OCI-LY7 (cell line): ENCODE results near the gene PLCZ1. TPM values are rescaled to one million over a fixed set of nuclear protein-coding genes. Genes with fewer than 3 reads are reported as not detected.

Source experiments
- BruUV-seq: library from RNA; stranded (reverse); fragments of 400-500 nt; replicated peaks from 2 replicates; lab custom pipeline; 2021; lab: Mats Ljungman, UMichigan
- CTCF ChIA-PET: fragments of 300-600 bp; sonication (Branson Sonifier 250); formaldehyde crosslinking; loops from one replicate; lab custom pipeline; 2022; ENCODE audit warnings: antibody characterized with exemption; ENCODE audit not compliant: unreplicated experiment; lab: Charles Lee
- POLR2A ChIA-PET: fragments of 300-600 bp; sonication (Branson Sonifier 250); formaldehyde crosslinking; loops from one replicate; lab custom pipeline; 2022; ENCODE audit warnings: antibody characterized with exemption; lab: Charles Lee
- DNase-seq: peaks from one replicate; pipeline ENCODE4 v3.0.0-alpha.2; 2015; ENCODE audit warnings: low spot score
- H2AFZ ChIP-seq: fragments of 200-600 bp; sonication (generic), shearing (Covaris generic); 2 replicates; pipeline ENCODE4 v1.6.1; 2014; ENCODE audit warnings: mild to moderate bottlenecking, antibody characterized with exemption, low read length, moderate library complexity
- H3K27ac ChIP-seq: fragments of 200-600 bp; sonication (generic); 2 replicates; pipeline ENCODE4 v1.5.1; 2014; ENCODE audit warnings: mixed run types, low read depth, mild to moderate bottlenecking, moderate library complexity, low read length, inconsistent platforms; ENCODE audit not compliant: poor library complexity, severe bottlenecking
- H3K36me3 ChIP-seq: fragments of 200-600 bp; sonication (generic); 2 replicates; pipeline ENCODE4 v1.6.1; 2014; ENCODE audit warnings: mild to moderate bottlenecking, antibody characterized with exemption, low read length, moderate library complexity, mixed read lengths; ENCODE audit not compliant: insufficient read depth
- H3K4me1 ChIP-seq: fragments of 200-600 bp; sonication (generic); 2 replicates; pipeline ENCODE4 v1.5.1; 2014; ENCODE audit warnings: mild to moderate bottlenecking, low read length; ENCODE audit not compliant: insufficient read depth, poor library complexity, severe bottlenecking
- H3K4me2 ChIP-seq: fragments of 200-600 bp; sonication (generic); 2 replicates; pipeline ENCODE4 v1.6.1; 2014; ENCODE audit warnings: mild to moderate bottlenecking, low read length
- H3K4me3 ChIP-seq: fragments of 200-600 bp; sonication (generic); 2 replicates; pipeline ENCODE4 v1.5.1; 2014; ENCODE audit warnings: mild to moderate bottlenecking, low read depth, low read length; ENCODE audit not compliant: poor library complexity, severe bottlenecking
- H3K79me2 ChIP-seq: fragments of 200-600 bp; sonication (generic); 2 replicates; pipeline ENCODE4 v1.6.1; 2016; ENCODE audit warnings: low read depth, mild to moderate bottlenecking, low read length, moderate library complexity, mixed read lengths; ENCODE audit not compliant: insufficient read depth
- H3K9me2 ChIP-seq: fragments of 200-600 bp; sonication (generic); 2 replicates; pipeline ENCODE4 v1.6.1; 2016; ENCODE audit warnings: mild to moderate bottlenecking, low read length, mixed read lengths; ENCODE audit not compliant: insufficient read depth
- H3K9me3 ChIP-seq: fragments of 200-600 bp; sonication (generic); 2 replicates; pipeline ENCODE4 v1.6.1; 2014; ENCODE audit warnings: mild to moderate bottlenecking, mixed run types, low read length, mixed read lengths
- H4K20me1 ChIP-seq: fragments of 200-600 bp; sonication (generic); 2 replicates; pipeline ENCODE4 v1.6.1; 2014; ENCODE audit warnings: mild to moderate bottlenecking, antibody characterized with exemption, low read length, moderate library complexity, mixed read lengths; ENCODE audit not compliant: insufficient read depth
- CTCF ChIP-seq: fragments of 200-600 bp; sonication (generic); conservative IDR thresholded peaks from 2 replicates; pipeline ENCODE4 v1.5.1; 2014; ENCODE audit warnings: mild to moderate bottlenecking, antibody characterized with exemption, low read length, moderate library complexity, mixed read lengths
- EZH2phosphoT487 ChIP-seq: fragments of 200-600 bp; sonication (generic); IDR thresholded peaks from 2 replicates; pipeline ENCODE4 v1.6.1; 2018; ENCODE audit warnings: low read depth, borderline replicate concordance, mild to moderate bottlenecking, mixed run types, antibody characterized with exemption, low read length, moderate library complexity, mixed read lengths
- intact Hi-C: fragments of 100-400 bp; cut with micrococcal nuclease; formaldehyde crosslinking; loops from one replicate; pipeline ENCODE4 v1.10.0; 2022; ENCODE audit not compliant: unreplicated experiment
- total RNA-seq, 2 experiments: library from RNA; depleted of rRNA in 1 of 2; stranded (reverse); fragments of >200 nt in 1 of 2; shearing (Covaris generic) in 1 of 2; gene quantifications; 2 replicates each; pipeline ENCODE4 v1.2.3, GENCODE V29; 2014 to 2022

The PLCZ1 gene
- total RNA-seq, 2 experiments from 2014 or later: not detected

- no peaks in the 10 kb centered on the region for H4K20me1 ChIP-seq
- H3K9me2 ChIP-seq: no peaks in the 10 kb centered on the region
- TF ChIP-seq EZH2phosphoT487 (no peak), CTCF (no peak)
- H3K36me3 ChIP-seq: no peaks in the 10 kb centered on the region
- no peak overlapping the region for H2AFZ ChIP-seq
- H3K27ac ChIP-seq: no peak overlapping the region
- intact Hi-C loops: no loop called here
- H3K4me1 ChIP-seq: no peaks in the 10 kb centered on the region
- no peaks in the 10 kb centered on the region for H3K9me3 ChIP-seq
- ChIA-PET CTCF (no interaction called here), POLR2A (no interaction called here)
- no peak overlapping the region for H3K4me3 ChIP-seq
- no peak overlapping the region for H3K4me2 ChIP-seq
- no TSS peak for BruUV-seq
- no peak for DNase-seq
- no peaks in the 10 kb centered on the region for H3K79me2 ChIP-seq
These were observed 93.2 kb downstream of the PLCZ1 start for GRCh38 chr12:18644564-18644963.

GRCh38 chr12:18643681-18644080 lies 94.1 kb downstream of the PLCZ1 start:
- H3K9me2 ChIP-seq: no peaks in the 10 kb centered on the region
- CTCF ChIA-PET: no interaction called here
- H4K20me1 ChIP-seq: no peaks in the 10 kb centered on the region
- H3K4me3 ChIP-seq: no peak overlapping the region
- H3K36me3 ChIP-seq: no peaks in the 10 kb centered on the region
- no peak overlapping the region for H3K27ac ChIP-seq
- H3K4me1 ChIP-seq: no peaks in the 10 kb centered on the region
- no peak for TF ChIP-seq EZH2phosphoT487
- no peak for TF ChIP-seq CTCF
- no peak overlapping the region for H3K4me2 ChIP-seq
- H3K79me2 ChIP-seq: no peaks in the 10 kb centered on the region
- H3K9me3 ChIP-seq: no peaks in the 10 kb centered on the region
- POLR2A ChIA-PET: no interaction called here
- DNase-seq: no peak
- no TSS peak for BruUV-seq
- no peak overlapping the region for H2AFZ ChIP-seq
- intact Hi-C loops: no loop called here

DNA sequence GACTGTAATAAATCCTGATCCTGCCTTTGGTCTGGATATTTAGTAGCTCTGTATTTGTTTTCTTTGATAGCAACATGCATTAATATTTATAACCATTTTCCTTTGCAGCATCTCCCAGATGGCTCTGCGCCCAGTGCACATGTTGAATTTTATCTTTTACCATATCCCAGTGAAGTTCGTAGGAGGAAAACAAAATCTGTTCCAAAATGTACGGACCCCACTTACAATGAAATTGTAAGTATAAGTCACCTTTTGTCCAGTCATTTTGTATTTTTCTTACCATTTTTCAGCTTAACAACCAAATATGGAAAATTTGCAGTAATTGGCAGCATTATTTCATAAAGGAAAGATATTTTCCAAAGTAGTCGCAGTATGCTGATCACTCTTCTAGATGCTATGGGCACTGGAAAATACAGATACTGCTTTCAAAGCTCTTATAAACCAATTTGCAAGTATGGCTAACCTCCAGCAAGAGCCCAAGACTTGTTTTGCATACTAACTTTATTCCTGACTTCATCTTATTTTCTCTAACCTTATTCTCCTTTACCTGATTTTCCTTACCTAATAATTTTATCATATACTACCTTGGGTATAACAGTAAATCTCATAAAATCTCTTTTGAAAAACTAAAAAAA lies 97.4 kb downstream of the PLCZ1 start:
- Histone ChIP-seq H3K27ac (no peak overlapping the region), H3K4me2 (no peak overlapping the region), H3K9me2 (no peaks in the 10 kb centered on the region), H3K36me3 (no peaks in the 10 kb centered on the region), H3K4me1 (no peaks in the 10 kb centered on the region), H3K4me3 (no peak overlapping the region), H3K79me2 (no peaks in the 10 kb centered on the region), H3K9me3 (no peaks in the 10 kb centered on the region), H2AFZ (no peak overlapping the region), H4K20me1 (no peaks in the 10 kb centered on the region)
- CTCF ChIA-PET: no interaction called here
- POLR2A ChIA-PET: no interaction called here
- no peak for TF ChIP-seq EZH2phosphoT487
- TF ChIP-seq CTCF: no peak
- no TSS peak for BruUV-seq
- intact Hi-C loops: no loop called here
- DNase-seq: no peak
